Right cardiac atrium (tissue), 5 donors: ENCODE data around the gene PDGFRB. TPM values are rescaled to one million over a fixed set of nuclear protein-coding genes. Genes with fewer than 3 reads are reported as not detected.

Experiments
- ATAC-seq, 2 donors: fragments of 200-7000 bp; cut with Tn5 transposase; one replicate each; pipeline versions ENCODE4 v1.8.0 to v1.9.1; 2020; ENCODE audit warnings: moderate library complexity in 2 of 2, mild to moderate bottlenecking in 1 of 2
- DNase-seq, 3 donors: peaks; one replicate each; pipeline ENCODE4 v3.0.0-alpha.2; 2020
- H3K27ac ChIP-seq: one replicate; pipeline ENCODE4 v1.5.1; 2013; ENCODE audit warnings: mild to moderate bottlenecking, low read length, control low read depth, moderate library complexity
- H3K27me3 ChIP-seq: one replicate; pipeline ENCODE4 v1.6.1; 2013; ENCODE audit not compliant: control insufficient read depth, insufficient read depth
- H3K4me1 ChIP-seq: one replicate; pipeline ENCODE4 v1.6.1; 2013; ENCODE audit warnings: low read length; ENCODE audit not compliant: control insufficient read depth, insufficient read depth
- H3K4me3 ChIP-seq: one replicate; pipeline ENCODE4 v1.5.1; 2013; ENCODE audit warnings: low read length, control low read depth
- H3K9me3 ChIP-seq: one replicate; pipeline ENCODE4 v1.6.1; 2013; ENCODE audit warnings: low read length; ENCODE audit not compliant: control insufficient read depth
- WGBS: extraction: QIAGEN DNeasy Blood & Tissue Kit; methylation state at CpG from one replicate; pipeline ENCODE4 v1.1.7; 2013; 5-methylcytosine and 5-hydroxymethylcytosine counted together
- intact Hi-C, 4 donors: fragments of 100-400 bp; cut with DNase I; formaldehyde crosslinking; loops; one replicate each; pipeline versions ENCODE4 v1.11.0 to v1.14.0; 2022 to 2023
- polyA plus RNA-seq: library from polyadenylated mRNA; stranded (reverse); fragments of 200-250 nt; gene quantifications from one replicate; pipeline ENCODE4 v1.2.3, GENCODE V29; 2013
- total RNA-seq, 4 donors: library from RNA; stranded (reverse); fragmentation: NEBNext Ultra II Directional; extraction: Animal tissue kit (Norgen Biotek cat#: 25700); gene quantifications; one replicate each; pipeline ENCODE4 v1.2.1, GENCODE V29; 2021
- donor health status: healthy with polysubstance abuse.
- donor health status: DM: no; HTN: yes; CAD: no.
- donor health status: DM: no; HTN: no; CAD: no.
- donor health status: DM: no; HTN: yes; CAD: no; lungs with severe emphysema.
- donor health status: DM: yes; HTN: yes; CAD: no.

Gene PDGFRB
- total and polyA plus RNA-seq, 5 donors: 24.6 to 68.0 (median 43.5) TPM

GRCh38 chr5:150080696-150081435, 74.8 kb downstream of the PDGFRB start:
- WGBS: 85% methylated on average over 15 of the region's 15 CpGs
- no peaks in the 10 kb centered on the region for H3K4me1 ChIP-seq
- no peak for ATAC-seq
- intact Hi-C loops: no loop called here
- no peaks in the 10 kb centered on the region for H3K9me3 ChIP-seq
- no peaks in the 10 kb centered on the region for H3K27me3 ChIP-seq
- H3K27ac ChIP-seq: no peak overlapping the region
- no peak for DNase-seq
- H3K4me3 ChIP-seq: no peak overlapping the region

GRCh38 chr5:150079909-150080461, 75.7 kb downstream of the PDGFRB start:
- intact Hi-C loops: no loop called here
- ATAC-seq (no peak), DNase-seq (no peak)
- whole genome bisulfite sequencing: 94% methylated on average over 19 of the region's 19 CpGs
- Histone ChIP-seq H3K27ac (no peak overlapping the region), H3K4me3 (no peak overlapping the region), H3K27me3 (no peaks in the 10 kb centered on the region), H3K4me1 (no peaks in the 10 kb centered on the region), H3K9me3 (no peaks in the 10 kb centered on the region)

GRCh38 chr5:150078802-150079689, 76.6 kb downstream of the PDGFRB start:
- DNase-seq (no peak), ATAC-seq (no peak)
- Histone ChIP-seq H3K27ac (no peak overlapping the region), H3K27me3 (no peaks in the 10 kb centered on the region), H3K9me3 (no peaks in the 10 kb centered on the region), H3K4me1 (no peaks in the 10 kb centered on the region), H3K4me3 (no peak overlapping the region)
- 90% methylated on average over 7 of the region's 7 CpGs for WGBS
- intact Hi-C loops: no loop called here

- no peak for DNase-seq
- intact Hi-C loops: no loop called here
- no peak for ATAC-seq
- Histone ChIP-seq H3K4me3 (no peak overlapping the region), H3K4me1 (no peaks in the 10 kb centered on the region), H3K27ac (no peak overlapping the region), H3K9me3 (no peaks in the 10 kb centered on the region), H3K27me3 (no peaks in the 10 kb centered on the region)
- WGBS: 94% methylated on average over 8 of the region's 8 CpGs
Observed at GRCh38 chr5:150077996-150078801, 77.4 kb downstream of the PDGFRB start.

- no peaks in the 10 kb centered on the region for H3K9me3 ChIP-seq
- H3K27me3 ChIP-seq: no peaks in the 10 kb centered on the region
- 89% methylated on average over 8 of the region's 8 CpGs for WGBS
- H3K27ac ChIP-seq: no peak overlapping the region
- intact Hi-C loops: no loop called here
- DNase-seq: no peak
- H3K4me3 ChIP-seq: no peak overlapping the region
- ATAC-seq: no peak
- no peaks in the 10 kb centered on the region for H3K4me1 ChIP-seq
Observed at GRCh38 chr5:150077060-150077459, 78.6 kb downstream of the PDGFRB start.

- Histone ChIP-seq H3K27ac (no peak overlapping the region), H3K4me3 (no peak overlapping the region), H3K4me1 (no peaks in the 10 kb centered on the region), H3K27me3 (no peaks in the 10 kb centered on the region), H3K9me3 (no peaks in the 10 kb centered on the region)
- intact Hi-C loops: no loop called here
- DNase-seq (no peak), ATAC-seq (no peak)
- WGBS: 88% methylated on average over 4 of the region's 4 CpGs
Observed at GRCh38 chr5:150075806-150076205, 79.8 kb downstream of the PDGFRB start.

GRCh38 chr5:150075233-150075632, 80.4 kb downstream of the PDGFRB start:
- 91% methylated on average over 4 of the region's 4 CpGs for WGBS
- Histone ChIP-seq H3K27ac (no peak overlapping the region), H3K4me3 (no peak overlapping the region), H3K4me1 (no peaks in the 10 kb centered on the region), H3K9me3 (no peaks in the 10 kb centered on the region), H3K27me3 (no peaks in the 10 kb centered on the region)
- intact Hi-C loops: no loop called here
- DNase-seq (no peak), ATAC-seq (no peak)

- no peak for DNase-seq
- H3K27ac ChIP-seq: no peak overlapping the region
- H3K9me3 ChIP-seq: no peaks in the 10 kb centered on the region
- ATAC-seq: no peak
- intact Hi-C loops: no loop called here
- no peaks in the 10 kb centered on the region for H3K4me1 ChIP-seq
- 75% methylated on average over 3 of the region's 3 CpGs for WGBS
- H3K27me3 ChIP-seq: no peaks in the 10 kb centered on the region
- no peak overlapping the region for H3K4me3 ChIP-seq
Observed at GRCh38 chr5:150073677-150074076, 82.0 kb downstream of the PDGFRB start.

- no peak for DNase-seq
- intact Hi-C loops: no loop called here
- no peak overlapping the region for H3K4me3 ChIP-seq
- H3K9me3 ChIP-seq: no peaks in the 10 kb centered on the region
- no peak overlapping the region for H3K27ac ChIP-seq
- 92% methylated on average over 5 of the region's 5 CpGs for WGBS
- no peak for ATAC-seq
- H3K4me1 ChIP-seq: no peaks in the 10 kb centered on the region
- no peaks in the 10 kb centered on the region for H3K27me3 ChIP-seq
Observed at GRCh38 chr5:150073086-150073625, 82.5 kb downstream of the PDGFRB start.

- intact Hi-C loops: no loop called here
- Histone ChIP-seq H3K27me3 (no peaks in the 10 kb centered on the region), H3K4me1 (no peaks in the 10 kb centered on the region), H3K4me3 (no peak overlapping the region), H3K27ac (no peak overlapping the region), H3K9me3 (no peaks in the 10 kb centered on the region)
- ATAC-seq (no peak), DNase-seq (no peak)
- 90% methylated on average over 3 of the region's 3 CpGs for WGBS
Observed at GRCh38 chr5:150070821-150071220, 84.8 kb downstream of the PDGFRB start.
